ENCODE results near the gene DESI2.

DNA sequence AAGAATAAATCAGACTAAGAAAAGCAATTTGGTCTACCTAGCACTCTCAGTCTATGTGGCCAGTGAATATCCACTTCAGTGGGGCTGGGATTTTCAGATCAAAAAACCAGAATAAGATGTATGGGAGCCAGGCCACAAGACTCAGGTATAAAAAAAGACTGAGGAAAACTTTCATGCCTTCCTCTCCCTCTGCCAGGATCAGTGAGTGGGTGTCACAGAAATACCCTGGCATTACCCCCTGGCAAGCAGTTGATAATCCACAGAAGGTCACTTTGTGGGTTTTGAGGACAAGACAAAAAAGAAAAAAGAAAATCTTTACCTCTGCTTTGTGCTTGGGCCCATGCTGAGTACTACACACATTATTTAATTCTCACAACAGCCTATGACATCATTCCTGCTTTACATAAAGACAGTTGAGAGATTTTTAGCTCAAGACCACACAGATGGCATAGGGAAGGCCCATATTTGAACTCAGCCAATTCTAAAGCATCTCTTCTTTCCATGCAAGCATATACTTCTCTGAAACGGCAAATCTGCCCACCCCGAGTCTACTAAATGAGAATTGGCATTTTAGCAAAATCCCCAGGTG lies 57.6 kb downstream of the DESI2 start:
- TF ChIP-seq CTCF (conservative IDR thresholded peaks at IDR 0.05) (no peak), ZFX (IDR thresholded peaks at IDR 0.05) (no peak)
